Activated CD8-positive, alpha-beta memory T cell treated with anti-CD3 and anti-CD28 coated beads for 24 hours (primary cell): ENCODE data around the gene TSPAN9.

ENCODE experiments used
- DNase-seq: peaks from one replicate; pipeline ENCODE4 v3.0.0-alpha.2; 2020

The TSPAN9 gene

DNA sequence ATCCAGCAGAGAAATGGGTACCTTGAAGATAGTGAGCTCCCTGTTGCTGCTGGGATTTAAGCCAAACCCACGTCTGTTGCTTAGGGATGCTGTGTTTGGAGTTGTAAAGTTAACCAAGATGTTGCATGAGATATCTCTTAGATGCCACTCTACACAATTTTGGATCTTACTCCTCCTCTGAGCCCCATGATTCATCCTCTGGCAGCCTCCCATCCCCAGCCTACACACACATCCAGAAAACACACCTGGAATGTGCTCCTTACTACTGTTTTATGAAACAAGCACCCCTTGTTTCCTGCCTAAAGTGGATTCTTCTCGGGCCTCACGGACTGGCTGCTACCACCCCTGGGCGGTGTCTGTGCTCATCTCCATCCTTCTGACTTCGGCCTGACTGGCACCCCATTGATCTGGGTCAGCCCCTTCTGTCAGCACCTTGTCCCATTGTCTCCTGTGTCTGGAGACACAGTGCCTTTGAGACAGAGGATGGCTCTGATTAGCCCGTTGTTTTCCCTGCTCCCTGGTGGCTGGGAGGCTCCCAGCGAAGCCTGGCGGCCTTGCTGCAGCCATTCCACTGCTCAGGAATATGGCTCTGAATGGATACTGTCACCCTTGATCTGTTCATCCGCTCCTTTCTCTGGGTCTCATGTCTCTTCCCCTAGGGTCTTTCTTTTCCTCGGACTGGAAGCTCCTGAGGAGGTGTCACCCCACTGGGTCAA lies 24.3 kb downstream of the TSPAN9 start:
- no peak for DNase-seq

GRCh38 chr12:3102771-3103410 lies 25.7 kb downstream of the TSPAN9 start:
- DNase-seq: no peak

GRCh38 chr12:3103806-3104205 lies 26.6 kb downstream of the TSPAN9 start:
- DNase-seq: no peak

DNA sequence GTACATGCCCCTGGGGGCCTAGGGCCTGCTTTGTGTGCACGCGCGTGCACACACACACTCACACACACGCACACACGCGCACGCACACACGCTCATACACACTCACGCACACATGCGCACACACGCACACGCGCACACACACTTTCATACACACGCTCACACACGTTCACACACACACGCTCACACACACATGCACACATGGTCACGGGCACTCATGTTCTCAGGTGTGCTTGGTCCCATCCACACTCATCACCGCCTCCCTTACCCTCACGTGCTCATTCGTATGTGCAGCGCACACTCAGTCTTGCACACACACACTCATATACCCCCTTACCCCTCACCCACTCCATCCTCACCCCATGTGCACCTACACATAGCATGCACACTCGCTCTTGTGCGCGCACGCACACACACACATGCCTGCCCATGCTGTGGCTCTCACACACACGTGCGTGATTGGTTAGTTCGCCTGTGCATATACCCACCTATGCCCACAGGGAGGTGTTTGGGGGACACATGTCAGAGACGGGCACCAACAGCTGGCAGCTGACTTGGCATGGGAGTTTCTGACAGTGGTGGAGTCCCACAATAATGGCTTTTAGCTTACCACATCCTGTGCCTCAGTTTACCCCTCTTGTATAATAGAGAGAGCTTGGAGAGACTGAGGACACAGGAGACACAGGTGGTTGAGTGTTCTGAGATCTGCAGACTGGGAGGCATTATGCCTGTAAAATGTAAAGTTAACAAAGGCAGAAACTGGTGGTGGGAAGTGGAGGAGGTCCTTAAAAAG lies 28.7 kb downstream of the TSPAN9 start:
- no peak for DNase-seq

DNA sequence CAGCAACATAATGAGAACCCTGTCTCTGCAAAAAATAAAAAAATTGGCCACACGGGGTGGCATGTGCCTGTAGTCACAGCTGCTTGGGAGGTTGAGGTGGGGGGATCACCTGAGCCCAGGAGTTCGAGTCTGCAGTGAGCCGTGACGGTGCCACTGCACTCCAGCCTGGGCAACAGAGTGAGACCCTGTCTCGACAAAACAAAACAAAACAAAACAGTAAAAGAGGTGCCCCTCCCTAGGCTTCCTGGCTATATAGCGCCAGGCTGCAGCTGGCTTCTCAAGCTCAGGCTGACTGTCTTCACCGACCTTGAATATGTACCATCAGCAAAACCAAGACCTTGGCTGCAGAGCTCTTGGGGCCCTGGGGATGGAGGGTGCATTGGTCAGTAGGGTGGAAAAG lies 29.4 kb downstream of the TSPAN9 start:
- no peak for DNase-seq

GRCh38 chr12:3107071-3107583 lies 29.9 kb downstream of the TSPAN9 start:
- DNase-seq: no peak

GRCh38 chr12:3107954-3108353 lies 30.8 kb downstream of the TSPAN9 start:
- DNase-seq: no peak

- DNase-seq: no peak
These were observed 33.4 kb downstream of the TSPAN9 start for GRCh38 chr12:3110578-3110977.

- no peak for DNase-seq
These were observed 36.6 kb downstream of the TSPAN9 start for GRCh38 chr12:3113671-3114325.

DNA sequence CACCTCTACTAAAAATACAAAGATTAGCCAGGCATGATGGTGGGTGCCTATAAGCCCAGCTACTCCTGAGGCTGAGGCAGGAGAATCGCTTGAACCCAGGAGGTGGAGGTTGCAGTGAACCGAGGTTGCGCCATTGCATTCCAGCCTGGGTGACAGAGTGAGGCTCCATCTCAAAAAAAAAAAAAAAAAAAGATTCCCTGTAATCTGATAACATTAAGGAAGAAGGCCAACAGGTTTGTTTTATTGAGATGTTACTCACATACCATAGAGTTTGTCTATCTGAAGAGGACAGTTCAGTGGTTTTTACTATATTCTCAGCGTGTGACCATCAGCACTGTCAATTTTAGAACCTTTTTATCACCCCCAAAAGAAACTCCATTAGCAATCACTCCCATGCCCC lies 37.5 kb downstream of the TSPAN9 start:
- no peak for DNase-seq

- DNase-seq: no peak
These were observed 37.9 kb downstream of the TSPAN9 start for GRCh38 chr12:3115078-3115477.

- DNase-seq: no peak
These were observed 39.1 kb downstream of the TSPAN9 start for GRCh38 chr12:3116106-3116844.

DNA sequence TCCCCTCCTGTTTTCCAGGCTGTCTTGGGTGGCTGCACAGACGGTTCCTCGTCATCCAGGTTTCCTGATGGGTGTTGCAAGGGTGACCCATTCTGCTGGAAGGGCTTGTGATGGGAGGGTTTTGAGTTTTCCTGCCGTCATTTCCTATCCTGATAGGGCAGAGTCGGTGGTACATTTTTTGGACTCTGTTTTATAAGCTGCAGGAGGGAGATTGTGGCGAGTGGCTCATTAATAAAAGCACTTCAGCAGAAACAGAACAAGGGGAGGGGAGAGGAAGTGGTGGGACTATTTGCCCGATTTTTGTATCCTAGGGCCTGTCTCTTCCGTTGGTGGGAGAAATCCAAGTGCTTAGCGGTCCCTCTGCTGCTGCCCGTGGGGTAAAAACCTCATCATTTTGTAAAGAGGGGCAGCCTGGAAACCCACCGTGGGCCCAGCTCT lies 40.0 kb downstream of the TSPAN9 start:
- no peak for DNase-seq

- DNase-seq: no peak
These were observed 40.4 kb downstream of the TSPAN9 start for GRCh38 chr12:3117591-3118015.

DNA sequence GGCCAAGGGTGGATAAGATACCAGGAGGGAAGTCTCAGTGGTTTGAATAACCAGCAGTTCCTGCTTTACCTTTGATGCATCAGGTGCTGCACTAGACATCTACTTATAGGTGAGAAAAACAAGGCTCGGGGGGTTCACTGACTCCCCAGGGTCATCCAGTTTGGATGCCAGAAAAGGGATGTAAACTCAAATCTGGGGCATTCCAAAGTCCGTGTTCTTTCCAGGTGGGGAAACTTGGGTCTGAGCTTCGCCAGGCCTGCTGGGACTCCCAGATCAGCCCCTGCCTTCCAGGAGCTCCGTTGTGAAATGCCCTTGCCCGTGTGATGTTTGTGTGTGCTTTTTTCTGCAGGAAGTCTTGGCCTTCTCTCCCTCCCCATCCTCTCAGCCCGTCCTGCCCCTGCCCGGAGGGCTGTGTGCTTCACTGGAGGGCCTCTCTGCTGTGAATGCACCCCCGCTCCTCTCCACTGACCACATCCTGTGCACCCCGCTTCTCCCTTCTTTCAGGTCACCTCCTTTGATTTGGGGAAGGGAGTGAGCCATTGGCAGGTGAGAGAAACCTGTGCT lies 42.1 kb downstream of the TSPAN9 start:
- no peak for DNase-seq

DNA sequence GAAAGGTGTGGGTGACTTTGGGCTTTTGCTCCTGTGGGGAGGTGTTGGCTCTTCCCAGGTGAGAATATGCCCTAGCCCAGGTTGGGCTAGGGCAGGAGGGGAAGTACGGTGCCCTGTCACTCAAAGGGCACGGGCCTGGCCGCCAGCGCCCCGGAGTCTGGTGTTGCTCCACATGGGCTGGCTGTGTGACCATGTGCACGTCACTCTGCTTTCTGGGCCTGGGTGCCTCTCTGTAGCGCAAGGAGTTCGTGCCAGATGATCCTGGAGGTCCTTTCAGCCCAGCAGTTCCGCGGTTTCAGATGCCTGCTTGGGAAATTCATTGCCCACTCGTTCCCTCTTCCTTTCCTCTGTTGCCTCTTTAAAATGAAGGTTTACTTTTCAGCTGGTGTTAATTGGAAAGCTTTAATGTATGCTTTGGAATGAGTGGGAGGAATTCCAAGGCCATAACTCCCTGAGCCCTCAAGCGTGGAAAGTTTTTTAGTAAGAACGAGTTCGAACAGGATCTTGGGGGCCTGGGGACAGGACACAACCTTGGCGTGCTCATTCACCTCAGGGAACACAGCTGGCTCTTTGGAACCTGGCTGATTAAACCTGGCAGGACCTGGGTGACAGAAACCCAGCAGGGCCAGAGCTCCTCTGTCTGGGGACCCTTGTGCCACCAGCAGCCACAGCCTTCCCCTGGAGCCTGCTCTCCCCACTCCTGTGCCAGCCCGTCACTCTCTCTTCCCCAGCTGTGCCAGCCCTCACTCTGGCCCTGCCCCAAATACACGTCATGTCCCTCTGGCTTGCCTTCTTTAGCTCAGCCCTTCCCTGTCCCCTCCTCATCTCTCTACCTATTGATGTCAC lies 42.8 kb downstream of the TSPAN9 start:
- DNase-seq: no peak

- DNase-seq: no peak
These were observed 43.5 kb downstream of the TSPAN9 start for GRCh38 chr12:3120701-3121100.

- DNase-seq: no peak
These were observed 45.9 kb downstream of the TSPAN9 start for GRCh38 chr12:3122841-3123678.

GRCh38 chr12:3123729-3124128 lies 46.5 kb downstream of the TSPAN9 start:
- DNase-seq: no peak

GRCh38 chr12:3124917-3125316 lies 47.7 kb downstream of the TSPAN9 start:
- DNase-seq: no peak
